ENCODE results near the gene SLC25A25.
"Not testable (repeated sequence)": the region's sequence is repeated elsewhere in the genome, so short reads cannot be mapped to it uniquely, and the experiment has no call there.

Gene SLC25A25

DNA sequence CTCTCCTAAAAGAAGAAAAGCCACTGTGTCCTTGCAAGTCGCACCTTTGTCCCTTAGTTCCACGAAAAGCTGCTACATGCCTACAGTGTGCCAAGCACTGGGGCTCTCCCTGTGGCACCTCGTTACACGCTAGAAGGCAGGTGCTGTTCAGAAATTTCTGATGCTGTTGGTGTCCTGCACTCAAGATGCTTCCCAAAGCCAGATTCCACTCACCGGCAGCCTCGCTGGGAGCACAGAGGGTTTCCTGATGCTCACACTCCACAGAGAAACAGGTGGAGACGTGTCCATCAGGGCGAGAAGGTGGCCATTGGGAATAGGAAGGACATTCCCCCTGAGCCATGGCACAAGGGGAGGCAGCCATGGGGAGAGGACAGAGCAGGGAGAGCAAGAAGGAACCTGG, 63.3 kb downstream of the SLC25A25 start:
- H3K9me3 ChIP-seq (ENCODE audit: insufficient read depth, low read depth, low read length); H3K9ac ChIP-seq (ENCODE audit: low read depth, low read length): not testable (repeated sequence)
- 89% methylated on average over 8 of the region's 8 CpGs for WGBS

DNA sequence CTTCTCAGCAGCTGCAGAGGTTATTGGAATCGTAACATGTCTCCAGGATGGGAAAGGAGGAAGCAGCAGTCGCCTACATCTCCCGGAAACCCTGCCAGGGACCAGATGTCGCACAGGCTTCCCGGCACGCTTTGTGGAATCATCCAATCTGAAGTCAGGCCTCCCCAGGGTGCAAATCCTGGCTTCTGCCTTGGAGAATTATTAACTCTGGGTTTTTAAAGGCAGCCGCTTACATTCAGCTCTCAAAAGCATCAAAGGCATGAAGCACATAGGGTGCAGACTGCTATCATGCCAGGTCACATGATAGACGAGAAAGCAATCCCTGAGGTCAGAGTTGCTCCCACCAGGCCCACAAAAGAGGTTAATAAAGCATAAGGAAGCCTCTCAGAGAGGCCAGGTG, 64.1 kb downstream of the SLC25A25 start:
- not testable (repeated sequence) for H3K9ac ChIP-seq (ENCODE audit: low read depth, low read length); H3K4me3 ChIP-seq (ENCODE audit: low read length)

More for the DNA sequence above, 63.3 kb downstream of the SLC25A25 start:
- not testable (repeated sequence) for H3K36me3 ChIP-seq (ENCODE audit: insufficient read depth, low read length); H3K4me3 ChIP-seq (ENCODE audit: low read length); H3K27ac ChIP-seq (ENCODE audit: low read depth, low read length); H3K4me1 ChIP-seq (ENCODE audit: insufficient read depth, low read length)
- H3K27me3 ChIP-seq (ENCODE audit: insufficient read depth, low read length) = peaks cover 12% of the 10 kb centered on the region; the same call in 1 of the 2 replicates

DNA sequence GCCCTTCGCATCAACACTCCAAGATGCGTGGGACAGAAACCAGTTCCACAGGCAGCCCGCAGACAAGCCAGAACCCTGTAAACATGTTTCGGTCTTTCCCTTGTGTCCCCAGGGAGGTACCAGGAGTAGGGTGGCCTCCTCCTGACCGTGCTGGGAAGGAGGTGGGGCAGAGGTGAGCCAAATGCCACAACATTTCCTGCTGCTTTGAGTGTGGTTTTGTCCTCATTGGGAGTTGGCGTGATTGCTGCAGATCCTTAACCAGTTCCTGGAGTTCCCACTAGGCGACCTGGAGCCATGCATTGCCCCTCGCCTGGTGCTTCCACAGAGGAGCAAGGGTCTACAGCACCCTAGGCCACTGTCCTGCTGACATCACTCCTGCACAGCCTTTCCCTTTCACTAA, 67.5 kb downstream of the SLC25A25 start:
- not testable (repeated sequence) for H3K9me3 ChIP-seq (ENCODE audit: insufficient read depth, low read depth, low read length); H3K36me3 ChIP-seq (ENCODE audit: insufficient read depth, low read length); H3K9ac ChIP-seq (ENCODE audit: low read depth, low read length); H3K4me3 ChIP-seq (ENCODE audit: low read length); H3K27ac ChIP-seq (ENCODE audit: low read depth, low read length); H3K4me1 ChIP-seq (ENCODE audit: insufficient read depth, low read length); H3K27me3 ChIP-seq (ENCODE audit: insufficient read depth, low read length)
- WGBS = 82% methylated on average over 8 of the region's 8 CpGs

More for the DNA sequence above, 64.1 kb downstream of the SLC25A25 start:
- H3K4me1 ChIP-seq (ENCODE audit: insufficient read depth, low read length); H3K27ac ChIP-seq (ENCODE audit: low read depth, low read length); H3K36me3 ChIP-seq (ENCODE audit: insufficient read depth, low read length); H3K9me3 ChIP-seq (ENCODE audit: insufficient read depth, low read depth, low read length): not testable (repeated sequence)
- 86% methylated on average over 8 of the region's 8 CpGs for WGBS
- peaks cover 12% of the 10 kb centered on the region; the same call in 1 of the 2 replicates for H3K27me3 ChIP-seq (ENCODE audit: insufficient read depth, low read length)

DNA sequence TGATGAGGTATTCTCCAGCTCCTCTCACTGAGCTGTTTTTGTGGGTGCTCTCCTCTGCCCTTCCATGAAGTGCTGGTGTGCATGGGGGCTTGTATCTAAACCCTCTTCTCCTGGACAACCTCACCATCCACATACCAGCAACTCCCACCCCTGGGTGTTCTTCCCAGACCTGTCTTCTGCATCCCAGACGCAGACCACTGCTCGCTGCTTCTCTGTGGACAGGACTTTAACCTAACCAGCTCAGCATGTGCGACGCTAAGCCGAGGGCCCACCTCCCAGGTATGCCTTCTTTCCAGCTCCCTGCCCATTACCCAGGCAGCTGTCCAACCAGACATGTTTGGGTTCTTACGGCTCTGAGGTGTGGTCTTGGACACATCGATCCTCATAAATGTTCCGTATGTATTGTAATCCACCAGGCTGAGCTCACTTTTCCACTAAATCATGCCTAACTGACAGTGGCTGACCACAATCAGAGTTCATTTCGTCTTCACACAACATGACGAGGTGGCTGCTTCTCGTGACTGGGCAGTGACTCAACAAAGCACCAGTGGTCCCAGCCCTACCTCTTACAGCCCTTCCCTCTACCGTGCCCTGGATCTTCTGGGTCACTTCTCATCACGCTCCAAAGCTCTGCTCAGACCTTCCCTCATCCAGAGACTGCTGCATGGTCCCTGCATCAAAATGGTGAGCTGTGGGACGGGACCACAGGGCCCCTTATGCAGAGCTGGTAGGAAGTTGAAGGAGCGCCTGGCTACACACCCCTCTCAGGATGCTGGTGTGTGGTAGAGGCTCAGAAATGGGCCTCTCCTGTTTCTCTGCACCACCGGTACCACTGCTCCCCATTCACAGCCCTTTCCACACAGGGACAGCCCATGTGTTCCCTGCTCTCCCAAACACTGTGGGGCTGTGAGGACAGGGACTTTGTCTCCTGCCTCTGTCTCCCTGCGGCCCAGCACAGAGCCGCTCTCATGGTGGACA, 69.1 kb downstream of the SLC25A25 start:
- WGBS = 92% methylated on average over 18 of the region's 18 CpGs
- no peaks in the 10 kb centered on the region for H3K9me3 ChIP-seq (ENCODE audit: insufficient read depth, low read depth, low read length)
- H3K36me3 ChIP-seq (ENCODE audit: insufficient read depth, low read length) = no peaks in the 10 kb centered on the region
- no peak overlapping the region for H3K27ac ChIP-seq (ENCODE audit: low read depth, low read length)
- no peak overlapping the region for H3K4me3 ChIP-seq (ENCODE audit: low read length)
- H3K4me1 ChIP-seq (ENCODE audit: insufficient read depth, low read length) = no peaks in the 10 kb centered on the region
- peaks cover 3% of the 10 kb centered on the region; the same call in 1 of the 2 replicates for H3K27me3 ChIP-seq (ENCODE audit: insufficient read depth, low read length)
- no peak overlapping the region for H3K9ac ChIP-seq (ENCODE audit: low read depth, low read length)

DNA sequence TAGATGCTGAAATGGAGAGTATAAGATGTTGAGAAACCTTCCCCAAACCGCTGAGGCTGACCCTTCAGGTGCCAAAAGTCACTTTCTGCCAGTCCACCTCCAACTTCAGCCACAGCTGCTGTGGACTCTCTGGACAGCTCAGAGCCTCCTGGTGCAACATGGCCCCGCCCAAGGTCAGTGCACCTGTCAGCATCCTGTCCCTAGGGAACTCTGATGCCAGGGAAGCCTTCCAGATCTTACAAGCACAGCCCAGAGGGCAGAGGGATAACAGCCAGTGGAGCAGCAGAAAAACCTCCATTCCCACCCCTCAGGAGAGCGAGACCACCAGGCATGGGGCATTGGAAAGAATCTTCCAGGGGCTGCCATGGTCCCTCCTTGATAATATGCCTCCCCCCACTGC, 70.0 kb downstream of the SLC25A25 start:
- no peaks in the 10 kb centered on the region for H3K4me1 ChIP-seq (ENCODE audit: insufficient read depth, low read length)
- 97% methylated on average over 3 of the region's 3 CpGs for WGBS
- H3K27me3 ChIP-seq (ENCODE audit: insufficient read depth, low read length) = peaks cover 3% of the 10 kb centered on the region; the same call in 1 of the 2 replicates
- H3K9ac ChIP-seq (ENCODE audit: low read depth, low read length) = no peak overlapping the region
- no peak overlapping the region for H3K4me3 ChIP-seq (ENCODE audit: low read length)
- H3K27ac ChIP-seq (ENCODE audit: low read depth, low read length) = no peak overlapping the region
- H3K36me3 ChIP-seq (ENCODE audit: insufficient read depth, low read length) = no peaks in the 10 kb centered on the region
- no peaks in the 10 kb centered on the region for H3K9me3 ChIP-seq (ENCODE audit: insufficient read depth, low read depth, low read length)

DNA sequence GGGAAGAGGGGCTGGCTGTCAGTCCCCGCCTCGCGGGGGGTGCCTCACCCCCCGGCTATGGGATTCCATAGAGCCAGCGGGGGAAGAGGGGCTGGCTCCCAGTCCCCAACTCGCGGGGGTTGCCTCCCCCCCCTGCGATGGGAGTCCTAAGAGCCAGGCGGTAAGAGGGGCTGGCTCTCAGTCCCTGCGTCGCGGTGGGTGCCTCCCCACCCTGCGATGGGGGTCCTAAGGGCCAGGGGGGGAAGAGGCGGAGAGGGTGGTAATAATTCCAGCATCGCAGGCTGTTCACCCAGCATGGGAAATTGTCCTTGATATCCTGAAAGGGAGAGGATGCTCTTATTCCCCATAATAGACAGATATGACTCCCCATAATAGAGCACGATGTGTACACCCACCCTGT, 71.6 kb downstream of the SLC25A25 start:
- Histone ChIP-seq H3K4me1 (ENCODE audit: insufficient read depth, low read length) (no peaks in the 10 kb centered on the region), H3K9me3 (ENCODE audit: insufficient read depth, low read depth, low read length) (no peaks in the 10 kb centered on the region), H3K9ac (ENCODE audit: low read depth, low read length) (no peak overlapping the region), H3K27ac (ENCODE audit: low read depth, low read length) (no peak overlapping the region), H3K27me3 (ENCODE audit: insufficient read depth, low read length) (no peaks in the 10 kb centered on the region), H3K4me3 (ENCODE audit: low read length) (no peak overlapping the region), H3K36me3 (ENCODE audit: insufficient read depth, low read length) (no peaks in the 10 kb centered on the region)
- 90% methylated on average over 8 of the region's 16 CpGs for WGBS

DNA sequence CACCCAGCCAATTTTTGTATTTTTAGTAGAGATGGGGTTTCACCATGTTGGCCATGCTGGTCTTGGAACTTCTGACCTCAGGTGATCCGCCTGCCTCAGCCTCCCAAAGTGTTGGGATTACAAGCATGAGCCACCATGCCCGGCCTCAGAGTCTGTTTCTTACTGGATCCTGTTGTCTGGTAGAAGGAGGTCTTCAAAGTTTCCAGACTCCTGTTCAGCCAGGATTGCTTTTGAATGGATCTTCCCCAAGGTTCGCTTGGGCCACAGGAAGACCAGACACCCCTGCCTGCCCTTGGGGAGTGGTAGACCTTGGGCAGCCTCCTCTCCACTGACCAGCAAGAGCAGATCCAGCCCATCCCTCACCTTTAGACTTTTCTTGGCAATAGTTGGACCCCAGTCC, 73.6 kb downstream of the SLC25A25 start:
- Histone ChIP-seq H3K9me3 (ENCODE audit: insufficient read depth, low read depth, low read length) (no peaks in the 10 kb centered on the region), H3K36me3 (ENCODE audit: insufficient read depth, low read length) (no peaks in the 10 kb centered on the region), H3K4me3 (ENCODE audit: low read length) (no peak overlapping the region), H3K4me1 (ENCODE audit: insufficient read depth, low read length) (no peaks in the 10 kb centered on the region), H3K27ac (ENCODE audit: low read depth, low read length) (no peak overlapping the region), H3K27me3 (ENCODE audit: insufficient read depth, low read length) (no peaks in the 10 kb centered on the region), H3K9ac (ENCODE audit: low read depth, low read length) (no peak overlapping the region)
- WGBS = 94% methylated on average over 3 of the region's 3 CpGs

DNA sequence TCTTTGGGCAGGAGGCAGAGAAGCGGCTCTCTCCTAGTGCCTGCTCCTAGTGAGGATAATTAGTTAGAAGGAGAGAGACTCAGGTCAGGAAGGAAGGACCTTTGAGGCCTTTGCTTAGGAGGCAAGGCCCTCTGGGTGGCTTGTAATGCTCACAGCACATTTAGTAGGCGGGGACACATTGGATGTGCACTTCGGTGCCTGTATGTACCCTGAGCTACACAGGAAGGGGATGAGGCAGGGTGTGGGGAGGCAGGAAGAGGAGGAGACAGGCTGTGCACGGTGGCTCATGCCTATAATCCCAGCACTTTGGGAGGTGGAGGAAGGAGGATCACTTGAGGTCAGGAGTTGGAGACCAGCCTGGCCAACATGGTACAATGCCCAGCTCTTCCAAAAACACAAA, 74.0 kb downstream of the SLC25A25 start:
- no peaks in the 10 kb centered on the region for H3K9me3 ChIP-seq (ENCODE audit: insufficient read depth, low read depth, low read length)
- H3K27me3 ChIP-seq (ENCODE audit: insufficient read depth, low read length) = no peaks in the 10 kb centered on the region
- H3K4me3 ChIP-seq (ENCODE audit: low read length) = no peak overlapping the region
- H3K36me3 ChIP-seq (ENCODE audit: insufficient read depth, low read length) = no peaks in the 10 kb centered on the region
- no peak overlapping the region for H3K27ac ChIP-seq (ENCODE audit: low read depth, low read length)
- no peaks in the 10 kb centered on the region for H3K4me1 ChIP-seq (ENCODE audit: insufficient read depth, low read length)
- no peak overlapping the region for H3K9ac ChIP-seq (ENCODE audit: low read depth, low read length)
- 76% methylated on average over 4 of the region's 4 CpGs for WGBS

DNA sequence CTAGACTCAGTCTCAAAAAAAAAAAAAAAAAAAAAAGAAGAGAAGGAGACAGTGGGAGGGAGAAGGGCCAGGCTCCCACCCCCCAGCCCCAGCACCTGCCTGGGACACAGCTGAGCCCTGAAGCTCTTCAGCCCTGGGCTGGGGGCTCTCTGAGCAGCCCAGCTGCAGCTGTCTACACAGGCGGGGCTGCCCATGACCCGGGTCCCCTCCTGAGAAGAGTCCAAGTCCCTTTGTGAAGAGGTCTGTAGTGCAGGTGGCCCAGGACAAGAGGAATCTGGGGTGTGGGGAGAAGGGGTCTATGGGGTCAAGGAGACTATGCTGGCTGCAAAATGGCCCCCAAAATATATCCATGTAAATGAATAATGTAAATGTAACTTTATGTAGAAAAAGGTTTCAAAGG, 74.6 kb downstream of the SLC25A25 start:
- no peaks in the 10 kb centered on the region for H3K36me3 ChIP-seq (ENCODE audit: insufficient read depth, low read length)
- H3K9ac ChIP-seq (ENCODE audit: low read depth, low read length) = no peak overlapping the region
- no peaks in the 10 kb centered on the region for H3K9me3 ChIP-seq (ENCODE audit: insufficient read depth, low read depth, low read length)
- H3K27ac ChIP-seq (ENCODE audit: low read depth, low read length) = no peak overlapping the region
- WGBS = 69% methylated on average over 2 of the region's 2 CpGs
- H3K4me1 ChIP-seq (ENCODE audit: insufficient read depth, low read length) = no peaks in the 10 kb centered on the region
- no peaks in the 10 kb centered on the region for H3K27me3 ChIP-seq (ENCODE audit: insufficient read depth, low read length)
- no peak overlapping the region for H3K4me3 ChIP-seq (ENCODE audit: low read length)

DNA sequence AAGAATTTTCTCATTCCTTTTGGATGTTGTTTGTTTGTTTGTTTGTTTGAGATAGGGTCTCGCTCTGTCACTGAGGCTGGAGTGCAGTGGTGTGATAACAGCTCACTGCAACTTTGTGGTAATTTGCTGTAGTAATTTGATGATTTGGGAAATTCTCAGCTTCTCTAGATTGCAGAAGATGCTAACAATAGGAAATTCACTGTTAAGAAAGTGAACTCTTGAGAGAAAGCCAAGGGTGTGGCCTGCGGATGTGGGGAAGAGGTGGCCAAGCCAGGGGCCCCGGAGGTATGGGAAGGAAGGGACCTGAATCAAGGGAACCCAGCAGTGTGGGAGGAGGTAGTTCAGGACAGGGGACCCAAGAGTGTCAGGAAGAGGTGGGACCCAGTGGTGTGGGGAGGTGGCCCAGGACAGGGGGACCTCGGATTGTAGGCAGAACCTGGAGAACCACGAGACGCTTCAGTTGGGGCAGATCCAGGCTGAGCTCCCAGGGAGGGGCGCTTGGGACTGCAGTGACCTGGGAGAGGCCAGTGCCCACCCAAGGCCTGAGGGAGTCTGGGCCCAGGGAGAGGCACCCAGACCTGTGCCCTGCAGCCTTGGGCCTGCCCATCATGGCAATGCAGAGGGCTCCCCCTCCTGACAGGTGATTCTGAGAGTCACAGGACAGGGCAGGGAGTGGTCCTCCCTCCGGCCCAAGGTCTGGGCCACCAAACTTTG, 75.7 kb downstream of the SLC25A25 start:
- Histone ChIP-seq H3K27me3 (ENCODE audit: insufficient read depth, low read length) (no peaks in the 10 kb centered on the region), H3K9ac (ENCODE audit: low read depth, low read length) (no peak overlapping the region), H3K27ac (ENCODE audit: low read depth, low read length) (no peak overlapping the region), H3K9me3 (ENCODE audit: insufficient read depth, low read depth, low read length) (no peaks in the 10 kb centered on the region), H3K36me3 (ENCODE audit: insufficient read depth, low read length) (no peaks in the 10 kb centered on the region), H3K4me1 (ENCODE audit: insufficient read depth, low read length) (no peaks in the 10 kb centered on the region), H3K4me3 (ENCODE audit: low read length) (no peak overlapping the region)
- 91% methylated on average over 8 of the region's 8 CpGs for WGBS
